Stomach (tissue), 4 donors: Measurements from ENCODE around the gene ZNF677.
"Not testable (repeated sequence)": the region's sequence is repeated elsewhere in the genome, so short reads cannot be mapped to it uniquely, and the experiment has no call there.

Source experiments
- EP300 ChIP-seq: sonication (generic); formaldehyde crosslinking; IDR thresholded peaks from one replicate; pipeline ENCODE4 v1.6.1; 2017; ENCODE audit warnings: antibody characterized with exemption
- POLR2A ChIP-seq, 4 donors: fragments of 450-650 bp; IDR thresholded peaks; one replicate each; pipeline ENCODE4 v1.6.1; 2016; ENCODE audit warnings: antibody characterized with exemption in 4 of 4, control low read depth in 2 of 4, mild to moderate bottlenecking in 1 of 4, moderate library complexity in 1 of 4
- POLR2AphosphoS5 ChIP-seq, 3 donors: sonication (generic); formaldehyde crosslinking; IDR thresholded peaks; one replicate each; pipeline ENCODE4 v1.6.1; 2016; ENCODE audit warnings: antibody characterized with exemption in 3 of 3
- TF ChIP-seq, protein P1 (sequence below), 7 experiments: fragments of 450-650 bp in 4 of 7; fragments of 200-600 bp in 3 of 7; sonication (generic) in 3 of 7; IDR thresholded peaks; one replicate each; pipeline ENCODE4 v1.5.1; 2016 to 2019; ENCODE audit warnings: antibody characterized with exemption in 7 of 7, control low read depth in 2 of 7, mild to moderate bottlenecking in 1 of 7

GRCh38 chr19:53257715-53258342, 3.2 kb upstream of the ZNF677 start, which contains the start of gene VN1R2:
- not testable (repeated sequence) for TF ChIP-seq POLR2AphosphoS5 (IDR thresholded peaks at IDR 0.05); EP300; POLR2A (IDR thresholded peaks at IDR 0.05)
- TF ChIP-seq, protein P1, sequence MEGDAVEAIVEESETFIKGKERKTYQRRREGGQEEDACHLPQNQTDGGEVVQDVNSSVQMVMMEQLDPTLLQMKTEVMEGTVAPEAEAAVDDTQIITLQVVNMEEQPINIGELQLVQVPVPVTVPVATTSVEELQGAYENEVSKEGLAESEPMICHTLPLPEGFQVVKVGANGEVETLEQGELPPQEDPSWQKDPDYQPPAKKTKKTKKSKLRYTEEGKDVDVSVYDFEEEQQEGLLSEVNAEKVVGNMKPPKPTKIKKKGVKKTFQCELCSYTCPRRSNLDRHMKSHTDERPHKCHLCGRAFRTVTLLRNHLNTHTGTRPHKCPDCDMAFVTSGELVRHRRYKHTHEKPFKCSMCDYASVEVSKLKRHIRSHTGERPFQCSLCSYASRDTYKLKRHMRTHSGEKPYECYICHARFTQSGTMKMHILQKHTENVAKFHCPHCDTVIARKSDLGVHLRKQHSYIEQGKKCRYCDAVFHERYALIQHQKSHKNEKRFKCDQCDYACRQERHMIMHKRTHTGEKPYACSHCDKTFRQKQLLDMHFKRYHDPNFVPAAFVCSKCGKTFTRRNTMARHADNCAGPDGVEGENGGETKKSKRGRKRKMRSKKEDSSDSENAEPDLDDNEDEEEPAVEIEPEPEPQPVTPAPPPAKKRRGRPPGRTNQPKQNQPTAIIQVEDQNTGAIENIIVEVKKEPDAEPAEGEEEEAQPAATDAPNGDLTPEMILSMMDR (IDR thresholded peaks at IDR 0.05), result not testable (repeated sequence)
